Measurements from ENCODE around the gene DGUOK.

DNA sequence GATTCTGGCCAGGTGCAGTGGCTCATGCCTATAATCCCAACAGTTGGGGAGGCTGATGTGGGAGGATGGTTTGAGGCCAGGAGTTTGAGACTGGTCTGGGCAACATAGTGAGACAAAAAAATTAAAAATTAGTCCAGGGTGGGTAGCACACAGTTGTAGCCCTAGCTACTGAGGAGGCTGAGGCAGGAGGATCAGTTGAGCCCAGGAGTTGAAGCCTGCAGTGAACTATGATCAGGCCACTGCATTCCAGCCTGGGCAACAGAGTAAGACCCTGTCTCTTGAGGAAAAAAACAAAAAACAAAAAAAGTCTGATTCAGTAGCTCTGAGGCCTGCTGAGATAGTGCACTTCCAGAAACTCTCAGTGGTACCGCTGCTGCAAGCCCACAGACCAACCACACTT lies 50.1 kb downstream of the DGUOK start:
- no peak for TF ChIP-seq SPI1 (IDR thresholded peaks at IDR 0.05; ENCODE audit: low read depth, low read length)
- TF ChIP-seq POLR2A (IDR thresholded peaks at IDR 0.05; ENCODE audit: low read depth, low read length), result no peak
- no peak for TF ChIP-seq POLR2AphosphoS5 (IDR thresholded peaks at IDR 0.05; ENCODE audit: low read depth, low read length)

All from GM12891 (cell line).